Liver (tissue), 9 donors: ENCODE results near the gene CD96. TPM values are rescaled to one million over a fixed set of nuclear protein-coding genes. Genes with fewer than 3 reads are reported as not detected.

Experiments used
- DNase-seq: peaks from one replicate; pipeline ENCODE4 v3.0.0-alpha.2; 2017; ENCODE audit warnings: low spot score
- H3K27ac ChIP-seq, 2 donors: one replicate each; pipeline ENCODE4 v1.7.0; 2013; ENCODE audit warnings: inconsistent platforms in 2 of 2, low read length in 2 of 2, control low read depth in 1 of 2, low read depth in 1 of 2, mild to moderate bottlenecking in 1 of 2
- H3K27me3 ChIP-seq, 4 donors: one replicate each; pipeline versions ENCODE4 v1.6.1 to v1.7.0; 2013; ENCODE audit warnings: low read length in 3 of 4, inconsistent platforms in 1 of 4, mild to moderate bottlenecking in 1 of 4, moderate library complexity in 1 of 4; ENCODE audit not compliant: control insufficient read depth in 4 of 4, insufficient read depth in 4 of 4
- H3K36me3 ChIP-seq, 4 donors: one replicate each; pipeline versions ENCODE4 v1.6.1 to v1.7.0; 2013; ENCODE audit warnings: low read length in 3 of 4, mild to moderate bottlenecking in 3 of 4, low read depth in 1 of 4, moderate library complexity in 1 of 4; ENCODE audit not compliant: control insufficient read depth in 4 of 4, insufficient read depth in 3 of 4
- H3K4me1 ChIP-seq, 4 donors: one replicate each; pipeline versions ENCODE4 v1.6.1 to v1.7.0; 2013; ENCODE audit warnings: low read length in 3 of 4, mild to moderate bottlenecking in 3 of 4, moderate library complexity in 1 of 4; ENCODE audit not compliant: control insufficient read depth in 4 of 4, insufficient read depth in 4 of 4
- H3K4me3 ChIP-seq, 3 donors: one replicate each; pipeline versions ENCODE4 v1.6.1 to v1.7.0; 2013; ENCODE audit warnings: low read length in 3 of 3, control low read depth in 1 of 3, low read depth in 1 of 3, mild to moderate bottlenecking in 1 of 3
- H3K9ac ChIP-seq, 2 donors: one replicate each; pipeline ENCODE4 v1.7.0; 2013; ENCODE audit warnings: low read length in 2 of 2, mild to moderate bottlenecking in 2 of 2, moderate library complexity in 2 of 2, control low read depth in 1 of 2, low read depth in 1 of 2
- H3K9me3 ChIP-seq, 4 donors: one replicate each; pipeline versions ENCODE4 v1.6.1 to v1.7.0; 2013; ENCODE audit warnings: low read length in 3 of 4; ENCODE audit not compliant: control insufficient read depth in 4 of 4
- EGR1 ChIP-seq, 2 donors: IDR thresholded peaks; 2 replicates each; pipeline ENCODE4 v1.6.1; 2016 to 2018; ENCODE audit warnings: antibody characterized with exemption in 2 of 2, low read depth in 2 of 2
- FOXA1 ChIP-seq: IDR thresholded peaks from 2 replicates; pipeline ENCODE4 v1.6.1; 2016; ENCODE audit warnings: antibody characterized with exemption
- FOXA2 ChIP-seq: IDR thresholded peaks from 2 replicates; pipeline ENCODE4 v1.6.1; 2016; ENCODE audit warnings: antibody characterized with exemption
- GABPA ChIP-seq, 2 donors: IDR thresholded peaks in 1 of 2; conservative IDR thresholded peaks in 1 of 2; 2 replicates each; pipeline ENCODE4 v1.6.1; 2016; ENCODE audit warnings: antibody characterized with exemption in 2 of 2, mild to moderate bottlenecking in 1 of 2, moderate library complexity in 1 of 2
- HNF4G ChIP-seq: IDR thresholded peaks from 2 replicates; pipeline ENCODE4 v1.6.1; 2016; ENCODE audit warnings: antibody characterized with exemption
- JUND ChIP-seq, 2 donors: IDR thresholded peaks; 2 replicates each; pipeline ENCODE4 v1.6.1; 2016; ENCODE audit warnings: antibody characterized with exemption in 2 of 2
- NR2F2 ChIP-seq: IDR thresholded peaks from 2 replicates; pipeline ENCODE4 v1.6.1; 2016; ENCODE audit warnings: antibody characterized with exemption
- RAD21 ChIP-seq, 2 donors: IDR thresholded peaks; 2 replicates each; pipeline ENCODE4 v1.6.1; 2016; ENCODE audit warnings: antibody characterized with exemption in 2 of 2, mild to moderate bottlenecking in 2 of 2
- RXRA ChIP-seq, 2 donors: IDR thresholded peaks; 2 replicates each; pipeline ENCODE4 v1.6.1; 2017 to 2018; ENCODE audit warnings: antibody characterized with exemption in 2 of 2, mild to moderate bottlenecking in 1 of 2
- TAF1 ChIP-seq: conservative IDR thresholded peaks from 2 replicates; pipeline ENCODE4 v1.6.1; 2016; ENCODE audit warnings: antibody characterized with exemption, mild to moderate bottlenecking
- YY1 ChIP-seq: IDR thresholded peaks from 2 replicates; pipeline ENCODE4 v1.6.1; 2016; ENCODE audit warnings: antibody characterized with exemption, mild to moderate bottlenecking
- WGBS: extraction: QIAGEN DNeasy Blood & Tissue Kit; methylation state at CpG from one replicate; pipeline ENCODE4 v1.1.7; 2013; 5-methylcytosine and 5-hydroxymethylcytosine counted together
- polyA plus RNA-seq, 2 donors: library from polyadenylated mRNA; stranded (reverse) in 1 of 2; unstranded in 1 of 2; fragments of 200-250 nt in 1 of 2; fragments of >200 nt in 1 of 2; fragmentation: Nextera tagmentation in 1 of 2; extraction: Ambion mirVana in 1 of 2; gene quantifications; one replicate each; pipeline versions ENCODE4 v1.2.1 to v1.2.3, GENCODE V29; 2013 to 2015
- total RNA-seq, 2 donors: library from RNA; depleted of rRNA; stranded (reverse); fragments of >200 nt; gene quantifications; one replicate each; pipeline ENCODE4 v1.2.3, GENCODE V29; 2014
- TF ChIP-seq, protein P1 (sequence below): IDR thresholded peaks from 2 replicates; pipeline ENCODE4 v1.6.1; 2016; ENCODE audit warnings: antibody characterized with exemption
- TF ChIP-seq, protein P2 (sequence below): IDR thresholded peaks from 2 replicates; pipeline ENCODE4 v1.6.1; 2016; ENCODE audit warnings: antibody characterized with exemption, mild to moderate bottlenecking
- TF ChIP-seq, protein P3 (sequence below): IDR thresholded peaks from 2 replicates; pipeline ENCODE4 v1.6.1; 2016; ENCODE audit warnings: antibody characterized with exemption
- TF ChIP-seq, protein P4 (sequence below): IDR thresholded peaks from 2 replicates; pipeline ENCODE4 v1.6.1; 2016; ENCODE audit warnings: antibody characterized with exemption
- TF ChIP-seq, protein P5 (sequence below): fragments of 150-350 bp; IDR thresholded peaks from 2 replicates; pipeline ENCODE4 v1.5.1; 2017; ENCODE audit warnings: improper control_type of control experiment, low read depth, low read length; ENCODE audit not compliant: missing input control
- donor health status: healthy.
- donor health status: healthy.
- donor health status: healthy.
- donor health status: healthy.
- donor health status: healthy.

Gene CD96
- total and polyA plus RNA-seq, 4 donors, result 0.46 to 2.7 (median 0.92) TPM

DNA sequence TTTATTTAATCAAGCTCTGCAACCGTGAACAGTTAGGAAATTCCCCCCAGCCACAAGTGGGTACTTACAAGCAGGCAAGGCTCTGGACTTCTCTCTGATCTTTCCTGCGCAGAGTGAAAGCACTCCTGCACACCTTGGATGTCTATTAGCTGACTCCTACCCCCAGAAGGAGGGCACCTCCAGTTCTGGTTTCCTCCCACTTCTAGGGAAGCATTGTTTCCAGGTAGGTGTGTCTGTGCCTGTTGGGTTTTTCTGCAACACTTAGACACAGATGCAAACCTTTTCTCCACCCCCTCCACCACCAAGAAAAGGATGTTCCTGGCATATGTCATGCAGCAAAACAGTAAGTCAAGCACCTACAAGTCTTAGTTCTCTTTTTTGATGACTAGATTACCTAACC lies 53.2 kb downstream of the CD96 start, which contains the start of gene ZBED2 (continued):
- TF ChIP-seq NR2F2 (no peak), GABPA (IDR thresholded peaks at IDR 0.05 in 1 of 2, conservative IDR thresholded peaks at IDR 0.05 in 1 of 2) (no peak), YY1 (no peak)
- TF ChIP-seq, protein P1, sequence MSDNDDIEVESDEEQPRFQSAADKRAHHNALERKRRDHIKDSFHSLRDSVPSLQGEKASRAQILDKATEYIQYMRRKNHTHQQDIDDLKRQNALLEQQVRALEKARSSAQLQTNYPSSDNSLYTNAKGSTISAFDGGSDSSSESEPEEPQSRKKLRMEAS, result no peak

DNA sequence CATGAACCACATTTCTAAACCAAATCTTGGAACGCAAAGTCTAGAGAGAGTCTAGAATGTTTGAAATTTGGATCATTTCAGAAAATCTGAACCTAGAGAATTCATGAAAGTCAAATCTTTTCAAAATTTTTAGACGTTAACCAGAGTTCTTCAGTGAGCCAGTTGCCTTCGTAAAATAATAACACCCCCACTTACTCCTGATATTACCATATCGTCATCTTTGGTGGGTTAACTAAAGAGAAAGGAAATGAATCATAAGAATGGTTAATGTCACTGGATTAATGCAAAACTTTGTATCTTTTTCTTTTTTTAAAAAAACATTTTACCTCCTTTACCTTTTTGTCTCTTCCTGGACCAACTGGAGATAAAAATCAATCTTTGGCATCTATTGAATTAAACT lies 54.3 kb downstream of the CD96 start:
- no peak overlapping the region for H3K27ac ChIP-seq
- no peak for DNase-seq
- H3K4me1 ChIP-seq, result no peaks in the 10 kb centered on the region
- 89% methylated on average over 4 of the region's 4 CpGs for WGBS
- H3K9me3 ChIP-seq, result no peaks in the 10 kb centered on the region
- no peaks in the 10 kb centered on the region for H3K36me3 ChIP-seq
- TF ChIP-seq, protein P1, result no peak
- TF ChIP-seq, protein P2, sequence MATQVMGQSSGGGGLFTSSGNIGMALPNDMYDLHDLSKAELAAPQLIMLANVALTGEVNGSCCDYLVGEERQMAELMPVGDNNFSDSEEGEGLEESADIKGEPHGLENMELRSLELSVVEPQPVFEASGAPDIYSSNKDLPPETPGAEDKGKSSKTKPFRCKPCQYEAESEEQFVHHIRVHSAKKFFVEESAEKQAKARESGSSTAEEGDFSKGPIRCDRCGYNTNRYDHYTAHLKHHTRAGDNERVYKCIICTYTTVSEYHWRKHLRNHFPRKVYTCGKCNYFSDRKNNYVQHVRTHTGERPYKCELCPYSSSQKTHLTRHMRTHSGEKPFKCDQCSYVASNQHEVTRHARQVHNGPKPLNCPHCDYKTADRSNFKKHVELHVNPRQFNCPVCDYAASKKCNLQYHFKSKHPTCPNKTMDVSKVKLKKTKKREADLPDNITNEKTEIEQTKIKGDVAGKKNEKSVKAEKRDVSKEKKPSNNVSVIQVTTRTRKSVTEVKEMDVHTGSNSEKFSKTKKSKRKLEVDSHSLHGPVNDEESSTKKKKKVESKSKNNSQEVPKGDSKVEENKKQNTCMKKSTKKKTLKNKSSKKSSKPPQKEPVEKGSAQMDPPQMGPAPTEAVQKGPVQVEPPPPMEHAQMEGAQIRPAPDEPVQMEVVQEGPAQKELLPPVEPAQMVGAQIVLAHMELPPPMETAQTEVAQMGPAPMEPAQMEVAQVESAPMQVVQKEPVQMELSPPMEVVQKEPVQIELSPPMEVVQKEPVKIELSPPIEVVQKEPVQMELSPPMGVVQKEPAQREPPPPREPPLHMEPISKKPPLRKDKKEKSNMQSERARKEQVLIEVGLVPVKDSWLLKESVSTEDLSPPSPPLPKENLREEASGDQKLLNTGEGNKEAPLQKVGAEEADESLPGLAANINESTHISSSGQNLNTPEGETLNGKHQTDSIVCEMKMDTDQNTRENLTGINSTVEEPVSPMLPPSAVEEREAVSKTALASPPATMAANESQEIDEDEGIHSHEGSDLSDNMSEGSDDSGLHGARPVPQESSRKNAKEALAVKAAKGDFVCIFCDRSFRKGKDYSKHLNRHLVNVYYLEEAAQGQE, result no peak
- TF ChIP-seq RAD21 (IDR thresholded peaks at IDR 0.05) (no peak), TAF1 (no peak), EGR1 (IDR thresholded peaks at IDR 0.05; ENCODE audit: low read depth in 2 of 2) (no peak), FOXA1 (no peak), HNF4G (no peak), GABPA (IDR thresholded peaks at IDR 0.05 in 1 of 2, conservative IDR thresholded peaks at IDR 0.05 in 1 of 2) (no peak), YY1 (no peak), RXRA (IDR thresholded peaks at IDR 0.05) (no peak)
- TF ChIP-seq, protein P3, sequence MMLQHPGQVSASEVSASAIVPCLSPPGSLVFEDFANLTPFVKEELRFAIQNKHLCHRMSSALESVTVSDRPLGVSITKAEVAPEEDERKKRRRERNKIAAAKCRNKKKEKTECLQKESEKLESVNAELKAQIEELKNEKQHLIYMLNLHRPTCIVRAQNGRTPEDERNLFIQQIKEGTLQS, result no peak
- TF ChIP-seq, protein P4, sequence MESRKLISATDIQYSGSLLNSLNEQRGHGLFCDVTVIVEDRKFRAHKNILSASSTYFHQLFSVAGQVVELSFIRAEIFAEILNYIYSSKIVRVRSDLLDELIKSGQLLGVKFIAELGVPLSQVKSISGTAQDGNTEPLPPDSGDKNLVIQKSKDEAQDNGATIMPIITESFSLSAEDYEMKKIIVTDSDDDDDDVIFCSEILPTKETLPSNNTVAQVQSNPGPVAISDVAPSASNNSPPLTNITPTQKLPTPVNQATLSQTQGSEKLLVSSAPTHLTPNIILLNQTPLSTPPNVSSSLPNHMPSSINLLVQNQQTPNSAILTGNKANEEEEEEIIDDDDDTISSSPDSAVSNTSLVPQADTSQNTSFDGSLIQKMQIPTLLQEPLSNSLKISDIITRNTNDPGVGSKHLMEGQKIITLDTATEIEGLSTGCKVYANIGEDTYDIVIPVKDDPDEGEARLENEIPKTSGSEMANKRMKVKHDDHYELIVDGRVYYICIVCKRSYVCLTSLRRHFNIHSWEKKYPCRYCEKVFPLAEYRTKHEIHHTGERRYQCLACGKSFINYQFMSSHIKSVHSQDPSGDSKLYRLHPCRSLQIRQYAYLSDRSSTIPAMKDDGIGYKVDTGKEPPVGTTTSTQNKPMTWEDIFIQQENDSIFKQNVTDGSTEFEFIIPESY, result no peak
- no peak overlapping the region for H3K4me3 ChIP-seq
- no peaks in the 10 kb centered on the region for H3K27me3 ChIP-seq
- H3K9ac ChIP-seq, result no peak overlapping the region

DNA sequence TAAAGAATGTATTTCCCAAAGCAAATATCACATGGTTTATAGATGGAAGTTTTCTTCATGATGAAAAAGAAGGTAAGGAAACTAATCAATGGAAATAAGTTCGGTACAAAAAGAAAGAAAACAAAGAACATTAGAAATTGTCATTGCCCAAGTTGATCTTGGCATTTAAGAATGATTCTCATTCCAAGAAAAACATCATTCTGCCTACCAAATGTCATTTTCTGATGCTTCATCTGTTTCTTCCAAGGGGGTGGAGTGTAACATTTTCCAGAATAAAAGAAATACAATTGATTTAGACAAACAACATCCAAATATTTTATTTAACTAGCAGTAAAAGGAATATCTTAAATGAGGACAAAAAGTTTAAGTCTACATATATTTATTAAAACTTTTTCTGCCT lies 56.1 kb downstream of the CD96 start:
- H3K4me1 ChIP-seq, result no peaks in the 10 kb centered on the region
- H3K27ac ChIP-seq, result no peak overlapping the region
- H3K9ac ChIP-seq, result no peak overlapping the region
- no peak for DNase-seq
- WGBS, result 47% methylated on average over 1 of the region's 1 CpG
- no peaks in the 10 kb centered on the region for H3K36me3 ChIP-seq
- TF ChIP-seq RXRA (IDR thresholded peaks at IDR 0.05) (no peak), GABPA (IDR thresholded peaks at IDR 0.05 in 1 of 2, conservative IDR thresholded peaks at IDR 0.05 in 1 of 2) (no peak), FOXA1 (no peak), FOXA2 (no peak), HNF4G (no peak), JUND (IDR thresholded peaks at IDR 0.05) (no peak)
- TF ChIP-seq, protein P2, result no peak
- TF ChIP-seq, protein P5, sequence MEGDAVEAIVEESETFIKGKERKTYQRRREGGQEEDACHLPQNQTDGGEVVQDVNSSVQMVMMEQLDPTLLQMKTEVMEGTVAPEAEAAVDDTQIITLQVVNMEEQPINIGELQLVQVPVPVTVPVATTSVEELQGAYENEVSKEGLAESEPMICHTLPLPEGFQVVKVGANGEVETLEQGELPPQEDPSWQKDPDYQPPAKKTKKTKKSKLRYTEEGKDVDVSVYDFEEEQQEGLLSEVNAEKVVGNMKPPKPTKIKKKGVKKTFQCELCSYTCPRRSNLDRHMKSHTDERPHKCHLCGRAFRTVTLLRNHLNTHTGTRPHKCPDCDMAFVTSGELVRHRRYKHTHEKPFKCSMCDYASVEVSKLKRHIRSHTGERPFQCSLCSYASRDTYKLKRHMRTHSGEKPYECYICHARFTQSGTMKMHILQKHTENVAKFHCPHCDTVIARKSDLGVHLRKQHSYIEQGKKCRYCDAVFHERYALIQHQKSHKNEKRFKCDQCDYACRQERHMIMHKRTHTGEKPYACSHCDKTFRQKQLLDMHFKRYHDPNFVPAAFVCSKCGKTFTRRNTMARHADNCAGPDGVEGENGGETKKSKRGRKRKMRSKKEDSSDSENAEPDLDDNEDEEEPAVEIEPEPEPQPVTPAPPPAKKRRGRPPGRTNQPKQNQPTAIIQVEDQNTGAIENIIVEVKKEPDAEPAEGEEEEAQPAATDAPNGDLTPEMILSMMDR, result no peak
- H3K9me3 ChIP-seq, result no peaks in the 10 kb centered on the region
- no peaks in the 10 kb centered on the region for H3K27me3 ChIP-seq
- no peak overlapping the region for H3K4me3 ChIP-seq
